Uterus (tissue), 2 donors: Measurements from ENCODE around the gene RAMAC.

Experiments
- CTCF ChIP-seq, 4 experiments: fragments of 200-600 bp in 2 of 4; fragments of 450-650 bp in 2 of 4; sonication (generic) in 2 of 4; IDR thresholded peaks; one replicate each; pipeline ENCODE4 v1.5.1; 2016 to 2019; ENCODE audit warnings: antibody characterized with exemption in 4 of 4, mild to moderate bottlenecking in 2 of 4, moderate library complexity in 1 of 4
- POLR2A ChIP-seq, 2 donors: fragments of 450-650 bp; IDR thresholded peaks; one replicate each; pipeline ENCODE4 v1.6.1; 2016; ENCODE audit warnings: antibody characterized with exemption in 2 of 2, mild to moderate bottlenecking in 1 of 2, moderate library complexity in 1 of 2

- TF ChIP-seq CTCF (IDR thresholded peaks at IDR 0.05): no peak
- TF ChIP-seq POLR2A (IDR thresholded peaks at IDR 0.05): no peak
These were observed 32.4 kb downstream of the RAMAC start for GRCh38 chr15:83018436-83018835.
